HepG2 (cell line): ENCODE measurements around the gene NDE1. TPM values are rescaled to one million over a fixed set of nuclear protein-coding genes. Genes with fewer than 3 reads are reported as not detected.

ENCODE experiments used
- ARHGAP35 ChIP-seq: sonication (generic); formaldehyde crosslinking; IDR thresholded peaks from 2 replicates; pipeline ENCODE4 v1.9.0; 2022; ENCODE audit warnings: mild to moderate bottlenecking, inconsistent platforms, moderate library complexity, missing genetic modification reagents, borderline replicate concordance
- ATF7 ChIP-seq, 2 experiments: fragments of 450-650 bp in 1 of 2; sonication (generic) in 1 of 2; formaldehyde crosslinking in 1 of 2; IDR thresholded peaks; 2 replicates each; pipeline versions ENCODE4 v1.4.0 to v1.6.1; 2016 to 2020; ENCODE audit warnings: antibody characterized with exemption in 1 of 2, mild to moderate bottlenecking in 1 of 2, missing genetic modification reagents in 1 of 2
- BORCS8-MEF2B ChIP-seq: sonication (generic); formaldehyde crosslinking; IDR thresholded peaks from 2 replicates; pipeline ENCODE4 v1.8.0; 2022; ENCODE audit warnings: mild to moderate bottlenecking, missing genetic modification reagents
- CSRNP1 ChIP-seq: sonication (generic); formaldehyde crosslinking; IDR thresholded peaks from 2 replicates; pipeline ENCODE4 v1.8.1; 2023; ENCODE audit warnings: mild to moderate bottlenecking, missing genetic modification reagents
- DPF2 ChIP-seq: sonication (generic); formaldehyde crosslinking; IDR thresholded peaks from 2 replicates; pipeline ENCODE4 v1.4.0; 2020; ENCODE audit warnings: mild to moderate bottlenecking, low read depth, missing genetic modification reagents, borderline replicate concordance
- DRAP1 ChIP-seq: IDR thresholded peaks from 2 replicates; pipeline ENCODE4 v1.6.1; 2016; ENCODE audit warnings: missing genetic modification reagents, missing compliant biosample characterization
- FOSL2 ChIP-seq: sonication (generic); formaldehyde crosslinking; IDR thresholded peaks from 2 replicates; pipeline ENCODE4 v1.4.0; 2020; ENCODE audit warnings: missing genetic modification reagents
- GABPB1 ChIP-seq: IDR thresholded peaks from 2 replicates; pipeline ENCODE4 v1.6.1; 2016; ENCODE audit warnings: mild to moderate bottlenecking, missing genetic modification reagents, moderate library complexity, missing compliant biosample characterization
- HDAC2 ChIP-seq: sonication (generic); formaldehyde crosslinking; IDR thresholded peaks from 2 replicates; pipeline ENCODE4 v1.4.0; 2020; ENCODE audit warnings: missing genetic modification reagents
- HNRNPK ChIP-seq: fragments of 200-400 bp; formaldehyde crosslinking; IDR thresholded peaks from 2 replicates; pipeline ENCODE4 v1.6.1; 2018; ENCODE audit warnings: low read length, low read depth, moderate library complexity, mild to moderate bottlenecking; ENCODE audit not compliant: poor library complexity, severe bottlenecking
- HOMEZ ChIP-seq: IDR thresholded peaks from 2 replicates; pipeline ENCODE4 v1.6.1; 2016; ENCODE audit warnings: low read depth
- LCORL ChIP-seq, 2 experiments: fragments of 450-650 bp in 1 of 2; sonication (generic) in 1 of 2; formaldehyde crosslinking in 1 of 2; IDR thresholded peaks; 2 replicates each; pipeline versions ENCODE4 v1.5.0 to v1.6.1; 2017 to 2020; ENCODE audit warnings: antibody characterized with exemption in 1 of 2, missing genetic modification reagents in 1 of 2
- MEF2D ChIP-seq: sonication (generic); formaldehyde crosslinking; IDR thresholded peaks from 2 replicates; pipeline ENCODE4 v1.5.1; 2020; ENCODE audit warnings: mild to moderate bottlenecking, missing genetic modification reagents
- RARA ChIP-seq: IDR thresholded peaks from 2 replicates; pipeline ENCODE4 v1.6.1; 2016; ENCODE audit warnings: missing genetic modification reagents, missing compliant biosample characterization
- RCOR2 ChIP-seq: IDR thresholded peaks from 2 replicates; pipeline ENCODE4 v1.6.1; 2016; ENCODE audit warnings: missing biosample characterization, missing genetic modification reagents
- STAT6 ChIP-seq: sonication (generic); formaldehyde crosslinking; IDR thresholded peaks from 2 replicates; pipeline ENCODE4 v1.4.0; 2020; ENCODE audit warnings: missing genetic modification reagents, mild to moderate bottlenecking, borderline replicate concordance
- ZNF34 ChIP-seq: sonication (generic); formaldehyde crosslinking; IDR thresholded peaks from 2 replicates; pipeline ENCODE4 v1.4.0; 2020; ENCODE audit warnings: mild to moderate bottlenecking, missing genetic modification reagents, borderline replicate concordance
- ZNF558 ChIP-seq: sonication (generic); formaldehyde crosslinking; IDR thresholded peaks from 2 replicates; pipeline ENCODE4 v1.9.0; 2022; ENCODE audit warnings: mild to moderate bottlenecking, missing genetic modification reagents, borderline replicate concordance
- ZNF614 ChIP-seq: IDR thresholded peaks from 2 replicates; pipeline ENCODE4 v1.6.1; 2018; ENCODE audit warnings: missing biosample characterization, missing genetic modification reagents, inconsistent platforms, borderline replicate concordance
- ZNF781 ChIP-seq: sonication (generic); formaldehyde crosslinking; IDR thresholded peaks from 2 replicates; pipeline ENCODE4 v1.5.1; 2020; ENCODE audit warnings: borderline replicate concordance, mild to moderate bottlenecking, missing genetic modification reagents; ENCODE audit errors: not compliant biosample characterization
- polyA plus RNA-seq, 8 experiments: library from polyadenylated mRNA; depleted of rRNA in 3 of 8; stranded (reverse) in 7 of 8; unstranded in 1 of 8; fragments of >200 nt; fragmentation: Illumina TruSeq in 4 of 8; extraction: Trizol in 4 of 8; gene quantifications; 2 replicates each; pipeline versions ENCODE4 v1.2.1 to v1.2.3, GENCODE V29; 2011 to 2016; ENCODE audit warnings: low read depth in 4 of 8, missing spikeins in 1 of 8, mixed read lengths in 1 of 8; ENCODE audit not compliant: insufficient read depth in 1 of 8
- total RNA-seq, 5 experiments: library from RNA; depleted of rRNA; stranded (reverse); fragments of >200 nt; fragmentation: Illumina TruSeq; extraction: Trizol; gene quantifications; 2 replicates each; pipeline ENCODE4 v1.2.3, GENCODE V29; 2016; ENCODE audit warnings: low read depth in 1 of 5

The NDE1 gene
- total and polyA plus RNA-seq, 2 of the 13 experiments (the other 11 are each of a cell fraction or from before 2014, with no cell fraction given): 40.9 to 72.5 TPM

GRCh38 chr16:15607700-15608396 is 42.2 kb upstream of the NDE1 start (continued):
- TF ChIP-seq STAT6 (CRISPR knock-in tag) (no peak), DRAP1 (CRISPR knock-in tag) (no peak), ZNF781 (no peak), RCOR2 (no peak), ZNF34 (CRISPR knock-in tag) (peak; percentile 76; the same call in 1 of the 2 replicates), CSRNP1 (CRISPR knock-in tag) (peak; percentile 25; the same call in 1 of the 2 replicates), FOSL2 (CRISPR knock-in tag) (peak; percentile 67), DPF2 (no peak; the same call in 1 of the 2 replicates), HNRNPK (no peak), ZNF614 (no peak), BORCS8-MEF2B (CRISPR knock-in tag) (peak; percentile 36; the same call in 1 of the 2 replicates), ZNF558 (CRISPR knock-in tag) (no peak), MEF2D (CRISPR knock-in tag) (no peak), RARA (peak; percentile 85), GABPB1 (CRISPR knock-in tag) (0 out of 2 replicates have a peak, but pooled peaks have one; percentile 20), ARHGAP35 (no peak), HDAC2 (no peak), LCORL (IDR thresholded peaks at IDR 0.05) (no peak), LCORL (CRISPR knock-in tag; IDR thresholded peaks at IDR 0.05) (peak; percentile 85), HOMEZ (CRISPR knock-in tag) (no peak), ATF7 (IDR thresholded peaks at IDR 0.05) (peak; percentile 54; the same call in 1 of the 2 replicates), ATF7 (CRISPR knock-in tag; IDR thresholded peaks at IDR 0.05) (peak; percentile 83; the same call in 1 of the 2 replicates)
